Activated naive CD8-positive, alpha-beta T cell treated with anti-CD3 and anti-CD28 coated beads for 36 hours (primary cell): ENCODE data around the gene PXT1. TPM values are rescaled to one million over a fixed set of nuclear protein-coding genes. Genes with fewer than 3 reads are reported as not detected.
"Not testable (repeated sequence)": the region's sequence is repeated elsewhere in the genome, so short reads cannot be mapped to it uniquely, and the experiment has no call there.

Experiments used
- DNase-seq: peaks from one replicate; pipeline ENCODE4 v3.0.0; 2021
- H3K27ac Mint-ChIP-seq: one replicate; pipeline ENCODE4 v1.8.0; 2022; ENCODE audit warnings: mild to moderate bottlenecking, moderate library complexity, mixed read lengths
- H3K27me3 Mint-ChIP-seq: one replicate; pipeline ENCODE4 v1.8.0; 2022; ENCODE audit warnings: mild to moderate bottlenecking, mixed read lengths
- H3K36me3 Mint-ChIP-seq: one replicate; pipeline ENCODE4 v1.8.0; 2021; ENCODE audit warnings: mild to moderate bottlenecking, mixed read lengths
- H3K4me1 Mint-ChIP-seq: one replicate; pipeline ENCODE4 v1.8.0; 2021; ENCODE audit warnings: mixed read lengths
- H3K4me3 Mint-ChIP-seq: one replicate; pipeline ENCODE4 v1.8.0; 2022; ENCODE audit warnings: mild to moderate bottlenecking, moderate library complexity, mixed read lengths
- H3K9me3 Mint-ChIP-seq: one replicate; pipeline ENCODE4 v1.8.0; 2022; ENCODE audit warnings: mixed read lengths
- total RNA-seq, 2 experiments: library from RNA; stranded (reverse); gene quantifications; one replicate each; pipeline ENCODE4 v1.2.3, GENCODE V29; 2021

Gene PXT1
- total RNA-seq, 2 experiments from 2014 or later, result 0.10 to 0.29 TPM

- DNase-seq, result no peak
- H3K9me3 Mint-ChIP-seq, result peaks cover under 1% of the 10 kb centered on the region
- no peak overlapping the region for H3K4me3 Mint-ChIP-seq
- peaks cover 26% of the 10 kb centered on the region for H3K4me1 Mint-ChIP-seq
- H3K27ac Mint-ChIP-seq, result no peak overlapping the region
- H3K36me3 Mint-ChIP-seq, result peaks cover 33% of the 10 kb centered on the region
- H3K27me3 Mint-ChIP-seq, result no peaks in the 10 kb centered on the region
These were observed 19.0 kb upstream of the PXT1 start for GRCh38 chr6:36461646-36462045.

- H3K27ac Mint-ChIP-seq, result no peak overlapping the region
- no peaks in the 10 kb centered on the region for H3K9me3 Mint-ChIP-seq
- DNase-seq, result no peak
- peaks cover 27% of the 10 kb centered on the region for H3K36me3 Mint-ChIP-seq
- H3K27me3 Mint-ChIP-seq, result no peaks in the 10 kb centered on the region
- no peak overlapping the region for H3K4me3 Mint-ChIP-seq
- H3K4me1 Mint-ChIP-seq, result peaks cover 27% of the 10 kb centered on the region
These were observed 18.3 kb upstream of the PXT1 start for GRCh38 chr6:36460916-36461315.

- Mint-ChIP-seq H3K36me3 (peaks cover 25% of the 10 kb centered on the region), H3K4me3 (no peak overlapping the region), H3K27me3 (no peaks in the 10 kb centered on the region), H3K9me3 (no peaks in the 10 kb centered on the region), H3K4me1 (peaks cover 26% of the 10 kb centered on the region), H3K27ac (no peak overlapping the region)
- DNase-seq, result no peak
These were observed 16.8 kb upstream of the PXT1 start for GRCh38 chr6:36459501-36459900.

- Mint-ChIP-seq H3K27me3 (no peaks in the 10 kb centered on the region), H3K9me3 (no peaks in the 10 kb centered on the region), H3K4me1 (peaks cover 11% of the 10 kb centered on the region), H3K27ac (no peak overlapping the region), H3K4me3 (no peak overlapping the region), H3K36me3 (peaks cover 15% of the 10 kb centered on the region)
- no peak for DNase-seq
These were observed 12.9 kb upstream of the PXT1 start for GRCh38 chr6:36455486-36456027.

GRCh38 chr6:36452897-36453296, 10.2 kb upstream of the PXT1 start:
- Mint-ChIP-seq H3K4me1 (peaks cover 24% of the 10 kb centered on the region), H3K36me3 (peaks cover 35% of the 10 kb centered on the region)
- not testable (repeated sequence) for H3K27me3 Mint-ChIP-seq, DNase-seq, H3K27ac Mint-ChIP-seq, H3K4me3 Mint-ChIP-seq, H3K9me3 Mint-ChIP-seq

GRCh38 chr6:36449173-36449572, 6.5 kb upstream of the PXT1 start:
- H3K4me1 Mint-ChIP-seq, result peaks cover 41% of the 10 kb centered on the region
- H3K9me3 Mint-ChIP-seq, DNase-seq, H3K4me3 Mint-ChIP-seq, H3K27ac Mint-ChIP-seq, H3K27me3 Mint-ChIP-seq: not testable (repeated sequence)
- peaks cover 34% of the 10 kb centered on the region for H3K36me3 Mint-ChIP-seq

- no peak overlapping the region for H3K4me3 Mint-ChIP-seq
These were observed 3.0 kb upstream of the PXT1 start for GRCh38 chr6:36445621-36446020.

GRCh38 chr6:36444470-36444869, 1.8 kb upstream of the PXT1 start:
- no peak for DNase-seq
- Mint-ChIP-seq H3K4me3 (peak overlapping the region; percentile 96), H3K27me3 (no peaks in the 10 kb centered on the region), H3K9me3 (no peaks in the 10 kb centered on the region), H3K36me3 (peaks cover 24% of the 10 kb centered on the region), H3K27ac (peak overlapping the region; percentile 18), H3K4me1 (peaks cover 46% of the 10 kb centered on the region)

More at GRCh38 chr6:36445621-36446020, 3.0 kb upstream of the PXT1 start:
- Mint-ChIP-seq H3K4me1 (peaks cover 54% of the 10 kb centered on the region), H3K9me3 (no peaks in the 10 kb centered on the region), H3K36me3 (peaks cover 28% of the 10 kb centered on the region), H3K27ac (peak overlapping the region; percentile 19), H3K27me3 (no peaks in the 10 kb centered on the region)
- no peak for DNase-seq

GRCh38 chr6:36443471-36444428, 1.1 kb upstream of the PXT1 start:
- no peaks in the 10 kb centered on the region for H3K9me3 Mint-ChIP-seq
- DNase-seq, result no peak
- H3K27me3 Mint-ChIP-seq, result no peaks in the 10 kb centered on the region
- peak overlapping the region; percentile 95 for H3K27ac Mint-ChIP-seq
- H3K4me1 Mint-ChIP-seq, result peaks cover 42% of the 10 kb centered on the region
- peaks cover 17% of the 10 kb centered on the region for H3K36me3 Mint-ChIP-seq
- peak overlapping the region; percentile 96 for H3K4me3 Mint-ChIP-seq

GRCh38 chr6:36442103-36442670, 467 bp downstream of the PXT1 start:
- H3K27ac Mint-ChIP-seq, result peak overlapping the region; percentile 97
- H3K4me3 Mint-ChIP-seq, result peak overlapping the region; percentile 96
- DNase-seq, result no peak
- H3K9me3 Mint-ChIP-seq, result no peaks in the 10 kb centered on the region
- peaks cover 6% of the 10 kb centered on the region for H3K36me3 Mint-ChIP-seq
- H3K4me1 Mint-ChIP-seq, result peaks cover 36% of the 10 kb centered on the region
- no peaks in the 10 kb centered on the region for H3K27me3 Mint-ChIP-seq

- H3K27me3 Mint-ChIP-seq, result no peaks in the 10 kb centered on the region
- peaks cover 32% of the 10 kb centered on the region for H3K4me1 Mint-ChIP-seq
- H3K9me3 Mint-ChIP-seq, result no peaks in the 10 kb centered on the region
- DNase-seq, result peak; percentile 85
- H3K4me3 Mint-ChIP-seq, result peak overlapping the region; percentile 96
- peaks cover 4% of the 10 kb centered on the region for H3K36me3 Mint-ChIP-seq
- peak overlapping the region; percentile 86 for H3K27ac Mint-ChIP-seq
These were observed 1.3 kb downstream of the PXT1 start for GRCh38 chr6:36441307-36441894.

GRCh38 chr6:36436466-36436865, 6.2 kb downstream of the PXT1 start:
- H3K27me3 Mint-ChIP-seq, result peaks cover 4% of the 10 kb centered on the region
- H3K36me3 Mint-ChIP-seq, result no peaks in the 10 kb centered on the region
- H3K4me3 Mint-ChIP-seq, result no peak overlapping the region
- peaks cover 13% of the 10 kb centered on the region for H3K4me1 Mint-ChIP-seq
- DNase-seq, result no peak
- H3K9me3 Mint-ChIP-seq, result no peaks in the 10 kb centered on the region
- H3K27ac Mint-ChIP-seq, result no peak overlapping the region

GRCh38 chr6:36432151-36432671, 10.4 kb downstream of the PXT1 start:
- no peak overlapping the region for H3K4me3 Mint-ChIP-seq
- H3K27me3 Mint-ChIP-seq, result peaks cover 4% of the 10 kb centered on the region
- peak overlapping the region; percentile 12 for H3K27ac Mint-ChIP-seq
- H3K4me1 Mint-ChIP-seq, result peaks cover 4% of the 10 kb centered on the region
- no peak for DNase-seq
- no peaks in the 10 kb centered on the region for H3K36me3 Mint-ChIP-seq
- H3K9me3 Mint-ChIP-seq, result no peaks in the 10 kb centered on the region

GRCh38 chr6:36431197-36431596, 11.5 kb downstream of the PXT1 start:
- Mint-ChIP-seq H3K4me1 (peaks cover 4% of the 10 kb centered on the region), H3K27me3 (peaks cover 4% of the 10 kb centered on the region), H3K27ac (no peak overlapping the region), H3K36me3 (no peaks in the 10 kb centered on the region), H3K4me3 (no peak overlapping the region), H3K9me3 (no peaks in the 10 kb centered on the region)
- DNase-seq, result no peak

GRCh38 chr6:36430351-36430750, 12.3 kb downstream of the PXT1 start:
- peaks cover under 1% of the 10 kb centered on the region for H3K27me3 Mint-ChIP-seq
- no peak overlapping the region for H3K27ac Mint-ChIP-seq
- DNase-seq, result no peak
- H3K9me3 Mint-ChIP-seq, result no peaks in the 10 kb centered on the region
- H3K36me3 Mint-ChIP-seq, result no peaks in the 10 kb centered on the region
- H3K4me3 Mint-ChIP-seq, result no peak overlapping the region
- peaks cover 4% of the 10 kb centered on the region for H3K4me1 Mint-ChIP-seq
